Measurements from ENCODE around the gene TCF4. TPM values are rescaled to one million over a fixed set of nuclear protein-coding genes. Genes with fewer than 3 reads are reported as not detected.

The TCF4 gene
- total and polyA plus RNA-seq, 7 donors = 3.5 to 149 (median 106) TPM

- 74 to 79% methylated on average over 7 of the region's 7 CpGs for WGBS, 2 donors
- Histone ChIP-seq H3K4me3 (no peak overlapping the region), H3K27me3 (no peaks in the 10 kb centered on the region), H3K9me3 (no peaks in the 10 kb centered on the region), H3K27ac (no peak overlapping the region), H3K36me3 (no peaks in the 10 kb centered on the region), H3K4me1 (no peaks in the 10 kb centered on the region)
- TF ChIP-seq POLR2A (IDR thresholded peaks at IDR 0.05) (no peak), EP300 (IDR thresholded peaks at IDR 0.05) (no peak), CTCF (IDR thresholded peaks at IDR 0.05) (no peak), POLR2AphosphoS5 (IDR thresholded peaks at IDR 0.05) (no peak)
- no peak for DNase-seq
- intact Hi-C loops (cut with DNase I) = no loop called here
Measured at GRCh38 chr18:55199291-55199963, 388.6 kb downstream of the TCF4 start.

- Histone ChIP-seq H3K4me1 (no peaks in the 10 kb centered on the region), H3K27me3 (no peaks in the 10 kb centered on the region), H3K27ac (no peak overlapping the region), H3K36me3 (no peaks in the 10 kb centered on the region), H3K4me3 (no peak overlapping the region), H3K9me3 (no peaks in the 10 kb centered on the region)
- intact Hi-C loops (cut with DNase I) = no loop called here
- TF ChIP-seq POLR2A (IDR thresholded peaks at IDR 0.05) = no peak
- no peak for TF ChIP-seq EP300 (IDR thresholded peaks at IDR 0.05)
- no peak for TF ChIP-seq CTCF (IDR thresholded peaks at IDR 0.05)
- no peak for TF ChIP-seq POLR2AphosphoS5 (IDR thresholded peaks at IDR 0.05)
- DNase-seq = no peak
Measured at GRCh38 chr18:55195863-55196262, 392.1 kb downstream of the TCF4 start.

- H3K27ac ChIP-seq = no peak overlapping the region
- no peaks in the 10 kb centered on the region for H3K36me3 ChIP-seq
- no peak for DNase-seq
- H3K4me1 ChIP-seq = no peaks in the 10 kb centered on the region
- WGBS, 2 donors = 25 to 64% methylated on average over 3 of the region's 3 CpGs
- no peaks in the 10 kb centered on the region for H3K9me3 ChIP-seq
- H3K27me3 ChIP-seq = no peaks in the 10 kb centered on the region
- intact Hi-C loops (cut with DNase I) = no loop called here
- no peak overlapping the region for H3K4me3 ChIP-seq
- TF ChIP-seq POLR2AphosphoS5 (IDR thresholded peaks at IDR 0.05) = no peak
- TF ChIP-seq CTCF (IDR thresholded peaks at IDR 0.05) = no peak
- TF ChIP-seq POLR2A (IDR thresholded peaks at IDR 0.05) = no peak
- TF ChIP-seq EP300 (IDR thresholded peaks at IDR 0.05) = no peak
Measured at GRCh38 chr18:55189972-55190371, 398.0 kb downstream of the TCF4 start.

- intact Hi-C loops (cut with DNase I) = no loop called here
- H3K27ac ChIP-seq = no peak overlapping the region
Measured at GRCh38 chr18:55186588-55186987, 401.4 kb downstream of the TCF4 start.

More at GRCh38 chr18:55186588-55186987, 401.4 kb downstream of the TCF4 start:
- H3K4me1 ChIP-seq = no peaks in the 10 kb centered on the region
- no peaks in the 10 kb centered on the region for H3K36me3 ChIP-seq
- DNase-seq = no peak
- no peaks in the 10 kb centered on the region for H3K27me3 ChIP-seq
- TF ChIP-seq CTCF (IDR thresholded peaks at IDR 0.05) (no peak), POLR2A (IDR thresholded peaks at IDR 0.05) (no peak), POLR2AphosphoS5 (IDR thresholded peaks at IDR 0.05) (no peak), EP300 (IDR thresholded peaks at IDR 0.05) (no peak)
- no peaks in the 10 kb centered on the region for H3K9me3 ChIP-seq
- H3K4me3 ChIP-seq = no peak overlapping the region

Data from sigmoid colon (tissue), 7 donors.